ENCODE data around the gene MDM2. TPM values are rescaled to one million over a fixed set of nuclear protein-coding genes. Genes with fewer than 3 reads are reported as not detected.

Gene MDM2
- total RNA-seq, 3 donors from 2014 or later (not counting 1 experiment from before 2014, with no cell fraction given), result 130 to 143 (median 132) TPM

DNA sequence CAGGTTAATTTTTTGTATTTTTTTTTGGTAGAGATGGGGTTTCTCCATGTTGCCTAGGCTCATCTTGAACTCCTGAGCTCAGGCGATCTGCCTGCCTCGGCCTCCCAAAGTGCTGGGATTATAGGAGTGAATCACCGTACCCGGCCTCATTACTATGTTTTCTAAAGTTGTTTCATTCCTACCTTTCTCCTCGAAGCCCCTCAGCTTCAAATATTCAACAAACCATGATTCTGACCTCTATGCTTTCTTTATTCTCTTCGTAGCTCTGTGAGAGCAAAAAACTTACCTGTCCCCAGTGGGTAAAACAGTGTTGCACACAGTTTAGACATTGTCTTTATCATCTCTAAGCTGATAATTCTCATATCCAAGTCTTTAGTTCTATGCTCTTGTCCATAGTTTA, 26.2 kb upstream of the MDM2 start:
- Mint-ChIP-seq H3K27ac (no peak overlapping the region), H3K4me1 (no peaks in the 10 kb centered on the region), H3K36me3 (no peaks in the 10 kb centered on the region), H3K27me3 (ENCODE audit: low read depth in 2 of 2) (no peaks in the 10 kb centered on the region), H3K4me3 (no peak overlapping the region), H3K9me3 (no peaks in the 10 kb centered on the region)
- no peak overlapping the region for H3K4me3 ChIP-seq (ENCODE audit: low read length)
- no peak for TF ChIP-seq CTCF (IDR thresholded peaks at IDR 0.05)
- WGBS (ENCODE audit: insufficient coverage), result 97% methylated on average over 6 of the region's 6 CpGs
- H3K4me1 ChIP-seq (ENCODE audit: control insufficient read depth, insufficient read depth, low read length), result no peaks in the 10 kb centered on the region
- no peaks in the 10 kb centered on the region for H3K27me3 ChIP-seq (ENCODE audit: control insufficient read depth, insufficient read depth, low read length)
- no peak for DNase-seq
- H3K27ac ChIP-seq (ENCODE audit: low read length), result no peak overlapping the region
- H3K9me3 ChIP-seq (ENCODE audit: control insufficient read depth, insufficient read depth, low read length), result no peaks in the 10 kb centered on the region
- intact Hi-C loops (cut with micrococcal nuclease), result no loop called here
- H3K36me3 ChIP-seq (ENCODE audit: control insufficient read depth, insufficient read depth, low read length), result no peaks in the 10 kb centered on the region
- no peak for ATAC-seq

GRCh38 chr12:68784015-68784414, 24.0 kb upstream of the MDM2 start:
- TF ChIP-seq CTCF (IDR thresholded peaks at IDR 0.05), result no peak
- no peaks in the 10 kb centered on the region for H3K9me3 Mint-ChIP-seq
- H3K27ac ChIP-seq (ENCODE audit: low read length), result no peak overlapping the region
- no peaks in the 10 kb centered on the region for H3K4me1 Mint-ChIP-seq
- 87% methylated on average over 8 of the region's 8 CpGs for WGBS (ENCODE audit: insufficient coverage)
- H3K4me3 Mint-ChIP-seq, result no peak overlapping the region
- no peaks in the 10 kb centered on the region for H3K36me3 ChIP-seq (ENCODE audit: control insufficient read depth, insufficient read depth, low read length)
- no peaks in the 10 kb centered on the region for H3K4me1 ChIP-seq (ENCODE audit: control insufficient read depth, insufficient read depth, low read length)
- no peaks in the 10 kb centered on the region for H3K9me3 ChIP-seq (ENCODE audit: control insufficient read depth, insufficient read depth, low read length)
- H3K36me3 Mint-ChIP-seq, result no peaks in the 10 kb centered on the region
- intact Hi-C loops (cut with micrococcal nuclease), result no loop called here
- no peaks in the 10 kb centered on the region for H3K27me3 Mint-ChIP-seq (ENCODE audit: low read depth in 2 of 2)
- no peak overlapping the region for H3K4me3 ChIP-seq (ENCODE audit: low read length)
- no peak for DNase-seq
- peak in 1 of 3 donors; percentile 72 for ATAC-seq
- no peak overlapping the region for H3K27ac Mint-ChIP-seq
- H3K27me3 ChIP-seq (ENCODE audit: control insufficient read depth, insufficient read depth, low read length), result no peaks in the 10 kb centered on the region

DNA sequence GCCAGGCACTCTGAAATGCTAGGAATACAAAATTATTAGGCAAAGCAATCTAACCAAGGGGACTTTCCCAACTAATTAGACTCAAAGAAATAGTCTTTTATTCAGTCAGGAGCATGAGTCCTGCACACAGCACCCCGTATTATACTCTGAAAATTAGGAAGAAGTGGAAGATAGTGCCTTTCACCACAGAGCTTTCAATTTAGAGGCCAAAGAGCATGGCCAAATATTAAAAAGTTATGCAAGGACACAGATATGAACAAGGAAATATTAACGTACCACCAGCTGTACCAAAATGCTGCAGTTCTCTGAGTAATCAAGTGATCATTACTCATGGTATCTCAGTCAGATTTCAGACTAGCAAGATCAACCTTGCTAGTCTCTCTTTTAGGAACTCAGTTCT, 22.6 kb upstream of the MDM2 start:
- Mint-ChIP-seq H3K27me3 (ENCODE audit: low read depth in 2 of 2) (no peaks in the 10 kb centered on the region), H3K9me3 (no peaks in the 10 kb centered on the region), H3K27ac (no peak overlapping the region), H3K36me3 (no peaks in the 10 kb centered on the region), H3K4me3 (no peak overlapping the region), H3K4me1 (no peaks in the 10 kb centered on the region)
- H3K9me3 ChIP-seq (ENCODE audit: control insufficient read depth, insufficient read depth, low read length), result no peaks in the 10 kb centered on the region
- no peak for TF ChIP-seq CTCF (IDR thresholded peaks at IDR 0.05)
- DNase-seq (no peak), ATAC-seq (no peak)
- intact Hi-C loops (cut with micrococcal nuclease), result no loop called here
- H3K27me3 ChIP-seq (ENCODE audit: control insufficient read depth, insufficient read depth, low read length), result no peaks in the 10 kb centered on the region
- no peak overlapping the region for H3K27ac ChIP-seq (ENCODE audit: low read length)
- WGBS (ENCODE audit: insufficient coverage), result 97% methylated on average over 2 of the region's 2 CpGs
- no peak overlapping the region for H3K4me3 ChIP-seq (ENCODE audit: low read length)
- H3K36me3 ChIP-seq (ENCODE audit: control insufficient read depth, insufficient read depth, low read length), result no peaks in the 10 kb centered on the region
- no peaks in the 10 kb centered on the region for H3K4me1 ChIP-seq (ENCODE audit: control insufficient read depth, insufficient read depth, low read length)

- Mint-ChIP-seq H3K4me1 (no peaks in the 10 kb centered on the region), H3K27me3 (ENCODE audit: low read depth in 2 of 2) (no peaks in the 10 kb centered on the region), H3K9me3 (no peaks in the 10 kb centered on the region), H3K27ac (no peak overlapping the region), H3K4me3 (no peak overlapping the region), H3K36me3 (no peaks in the 10 kb centered on the region)
- Histone ChIP-seq H3K27me3 (ENCODE audit: control insufficient read depth, insufficient read depth, low read length) (no peaks in the 10 kb centered on the region), H3K4me3 (ENCODE audit: low read length) (no peak overlapping the region), H3K27ac (ENCODE audit: low read length) (no peak overlapping the region), H3K4me1 (ENCODE audit: control insufficient read depth, insufficient read depth, low read length) (no peaks in the 10 kb centered on the region), H3K9me3 (ENCODE audit: control insufficient read depth, insufficient read depth, low read length) (no peaks in the 10 kb centered on the region), H3K36me3 (ENCODE audit: control insufficient read depth, insufficient read depth, low read length) (no peaks in the 10 kb centered on the region)
- DNase-seq, result no peak
- intact Hi-C loops (cut with micrococcal nuclease), result no loop called here
- no peak for TF ChIP-seq CTCF (IDR thresholded peaks at IDR 0.05)
- no peak for ATAC-seq
- WGBS (ENCODE audit: insufficient coverage), result 94% methylated on average over 3 of the region's 5 CpGs
Observed at GRCh38 chr12:68785823-68786222, 22.2 kb upstream of the MDM2 start.
